ENCODE data around the gene C16orf92.

The C16orf92 gene

GRCh38 chr16:29989111-29989858 is 33.7 kb upstream of the C16orf92 start:
- DNase-seq: no peak

- DNase-seq: no peak
Measured at GRCh38 chr16:29990034-29990433, 33.0 kb upstream of the C16orf92 start.

DNA sequence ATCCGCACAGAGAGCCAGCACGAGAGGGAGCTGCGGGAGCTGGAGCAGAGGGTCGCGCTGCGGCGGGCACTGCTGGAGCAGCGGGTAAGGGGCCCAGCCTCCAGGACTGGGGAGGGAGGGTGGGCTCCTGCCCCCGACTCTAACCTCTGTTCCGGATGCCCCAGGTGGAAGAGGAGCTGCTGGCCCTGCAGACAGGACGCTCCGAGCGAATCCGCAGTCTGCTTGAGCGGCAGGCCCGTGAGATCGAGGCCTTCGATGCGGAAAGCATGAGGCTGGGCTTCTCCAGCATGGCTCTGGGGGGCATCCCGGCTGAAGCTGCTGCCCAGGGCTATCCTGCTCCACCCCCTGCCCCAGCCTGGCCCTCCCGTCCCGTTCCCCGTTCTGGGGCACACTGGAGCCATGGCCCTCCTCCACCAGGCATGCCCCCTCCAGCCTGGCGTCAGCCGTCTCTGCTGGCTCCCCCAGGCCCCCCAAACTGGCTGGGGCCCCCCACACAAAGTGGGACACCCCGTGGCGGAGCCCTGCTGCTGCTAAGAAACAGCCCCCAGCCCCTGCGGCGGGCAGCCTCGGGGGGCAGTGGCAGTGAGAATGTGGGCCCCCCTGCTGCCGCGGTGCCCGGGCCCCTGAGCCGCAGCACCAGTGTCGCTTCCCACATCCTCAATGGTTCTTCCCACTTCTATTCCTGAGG is 32.0 kb upstream of the C16orf92 start:
- no peak for DNase-seq

GRCh38 chr16:29991571-29991904 is 31.5 kb upstream of the C16orf92 start:
- no peak for DNase-seq

DNA sequence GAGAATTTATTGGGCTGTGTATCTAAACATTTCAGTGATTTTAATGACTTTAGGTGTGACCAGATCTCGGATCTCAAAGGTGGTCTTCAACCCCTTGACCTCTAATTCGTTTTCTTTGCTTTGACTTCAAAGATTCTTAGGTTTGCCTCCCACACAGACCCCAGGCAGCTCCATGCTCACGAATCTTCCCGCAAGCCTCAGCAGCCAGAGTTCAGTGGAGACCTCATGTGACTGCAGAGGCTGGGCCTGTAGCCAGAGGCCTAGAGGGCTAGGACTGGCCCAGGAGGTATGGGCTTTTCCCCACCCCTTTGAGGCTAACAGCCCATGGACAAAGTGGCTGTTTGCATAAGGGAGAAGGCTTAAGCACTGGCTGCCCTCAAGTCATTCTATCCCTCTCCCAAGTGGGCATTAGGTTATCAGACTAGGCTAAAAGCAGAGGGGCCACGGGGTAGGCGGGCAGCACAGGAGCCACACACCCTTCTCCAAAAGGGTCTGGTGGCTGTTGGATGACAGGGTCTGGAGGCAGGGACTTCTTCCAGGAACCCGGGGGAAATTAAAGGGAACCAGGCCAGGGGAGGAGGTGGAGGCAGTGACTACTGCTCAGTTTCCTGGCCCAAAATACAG is 30.5 kb upstream of the C16orf92 start:
- DNase-seq: no peak

DNA sequence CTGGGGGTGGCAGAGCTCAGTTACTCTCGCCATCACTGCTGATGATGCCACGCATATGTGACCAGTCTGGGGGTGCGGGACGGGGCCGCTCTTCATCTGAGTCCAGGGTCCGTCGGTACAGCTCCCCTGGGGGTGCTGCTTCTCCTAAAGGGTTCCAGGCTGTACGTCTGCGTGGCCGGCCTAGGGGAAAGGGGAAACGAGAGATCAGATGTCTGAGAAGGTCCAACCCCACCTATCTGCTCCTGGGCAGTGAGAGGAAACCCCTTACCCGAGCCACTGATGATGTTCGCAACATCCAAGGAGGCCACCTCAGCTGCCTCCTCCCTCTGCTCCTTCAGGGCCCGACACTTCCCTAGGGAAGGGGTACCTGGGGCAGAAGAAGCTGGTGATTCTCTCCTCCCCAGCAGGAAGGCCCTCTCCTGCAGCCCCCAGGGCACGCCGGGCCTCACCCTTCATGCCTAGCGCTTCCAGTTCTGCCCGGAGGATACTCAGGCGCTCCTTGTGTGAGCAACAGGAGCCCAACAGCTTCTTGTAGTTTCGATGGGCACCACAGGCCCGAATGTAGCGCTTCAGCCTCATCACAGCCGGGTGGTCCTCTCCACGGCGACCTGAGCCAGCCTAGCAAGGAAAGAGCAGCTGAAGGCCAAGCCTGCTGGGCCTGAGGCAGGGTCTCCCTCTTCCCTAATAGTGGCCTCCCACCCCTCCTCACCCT is 29.7 kb upstream of the C16orf92 start:
- no peak for DNase-seq

GRCh38 chr16:29993903-29994599 is 28.9 kb upstream of the C16orf92 start:
- no peak for DNase-seq

GRCh38 chr16:29994600-29995323 is 28.2 kb upstream of the C16orf92 start:
- DNase-seq: peak in 1 of 2 experiments; percentile 63

DNA sequence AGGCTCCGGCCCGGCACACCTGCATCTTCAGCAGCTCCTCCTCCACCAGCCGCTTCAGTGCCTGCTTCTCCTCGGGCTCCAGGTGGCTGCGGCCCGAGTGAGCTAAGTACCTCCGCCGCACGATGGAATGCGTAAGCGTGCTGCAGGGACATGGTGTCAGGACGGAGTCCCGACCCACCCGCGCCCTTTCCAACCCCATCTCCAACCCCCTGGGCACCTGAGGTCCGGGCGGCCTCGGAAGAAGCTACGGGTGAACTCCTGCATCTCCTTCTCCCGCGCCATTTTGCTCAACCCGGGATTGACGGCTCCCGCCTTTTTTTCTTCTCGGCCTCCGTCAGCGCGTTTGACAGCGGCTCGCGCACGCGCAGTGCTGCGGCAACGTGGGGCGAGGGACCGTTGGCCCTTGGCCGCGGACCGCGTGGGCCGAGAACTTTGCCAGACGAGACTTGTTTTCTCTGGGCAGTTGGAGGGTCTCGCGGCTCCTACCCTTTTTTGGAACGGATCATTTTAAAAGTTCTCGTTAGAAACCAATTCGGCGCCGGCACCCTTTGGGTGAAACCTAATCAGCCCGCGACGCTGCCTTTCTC is 27.6 kb upstream of the C16orf92 start, which contains the start of gene HIRIP3:
TSS of gene HIRIP3 (minus strand) at position 294 of the 587 bp plus-strand sequence. CDS start at position 282, 12 bp downstream.
- DNase-seq: peak; percentile 76

DNA sequence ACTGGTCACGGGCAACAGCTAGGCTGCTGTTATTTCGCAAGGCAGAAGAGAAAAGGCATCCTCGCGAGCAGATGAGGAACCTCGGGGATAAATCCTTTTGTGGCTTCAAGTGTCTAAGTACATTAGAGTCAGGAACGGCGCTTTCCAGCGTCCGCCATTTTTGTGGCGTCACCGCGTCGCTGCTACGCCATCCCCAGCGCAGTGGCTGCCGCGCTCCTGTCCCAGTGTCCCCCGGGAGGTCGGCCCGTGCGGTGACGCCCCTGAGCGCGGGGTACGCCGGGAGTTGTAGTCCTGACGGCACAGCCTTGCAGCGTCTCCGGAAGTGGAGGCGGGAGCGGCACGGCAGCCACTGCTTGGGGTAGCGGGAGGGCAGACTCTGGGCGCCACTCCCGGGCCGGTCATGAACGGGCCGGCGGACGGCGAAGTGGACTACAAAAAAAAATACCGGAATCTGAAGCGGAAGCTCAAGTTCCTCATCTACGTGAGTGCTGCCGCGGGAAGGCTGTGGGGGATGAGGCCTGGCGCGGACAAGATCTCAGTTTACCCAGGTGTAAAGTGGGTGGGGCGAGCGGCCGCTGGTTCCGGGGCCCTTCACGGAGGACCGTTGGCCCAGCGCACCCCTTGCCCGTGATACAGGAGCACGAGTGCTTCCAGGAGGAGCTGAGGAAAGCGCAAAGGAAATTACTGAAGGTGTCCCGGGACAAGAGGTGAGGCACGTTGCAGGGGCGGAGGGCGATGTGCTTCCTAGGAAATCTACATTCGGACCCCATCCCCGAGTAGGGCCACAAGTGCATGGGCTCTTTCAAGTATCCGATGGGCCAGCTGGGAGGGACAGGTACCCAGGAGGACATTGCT is 26.9 kb upstream of the C16orf92 start, which contains the start of gene INO80E:
TSS of gene INO80E (plus strand) at position 331 of the 855 bp plus-strand sequence. CDS start at position 401, 70 bp downstream.
- peak; percentile 99 for DNase-seq

DNA sequence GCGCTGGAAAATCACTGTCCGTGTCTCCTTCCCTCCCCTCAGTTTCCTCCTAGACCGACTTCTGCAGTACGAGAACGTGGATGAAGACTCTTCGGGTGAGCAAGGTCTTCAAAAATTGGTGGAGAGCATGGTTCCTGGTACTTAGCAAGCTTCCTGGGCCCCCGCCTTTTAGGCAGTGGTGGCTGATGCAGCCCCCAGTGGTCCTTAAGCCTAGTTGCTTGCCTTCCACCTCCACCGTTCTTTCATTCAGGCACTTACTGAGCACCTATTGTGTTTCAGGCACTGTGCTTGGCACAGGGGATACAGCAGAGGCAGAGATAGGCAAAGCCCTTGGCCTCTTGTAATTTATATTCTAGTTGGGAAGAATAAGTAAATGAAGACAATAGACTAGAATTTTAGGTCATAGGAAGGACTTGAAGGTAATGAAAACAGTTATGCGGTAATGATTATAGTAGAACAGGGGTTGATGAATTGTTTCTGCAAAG is 26.2 kb upstream of the C16orf92 start:
- DNase-seq: no peak

- DNase-seq: no peak
Measured at GRCh38 chr16:29999605-30000004, 23.4 kb upstream of the C16orf92 start.

GRCh38 chr16:30000735-30001631 is 22.0 kb upstream of the C16orf92 start:
- DNase-seq: no peak

GRCh38 chr16:30002614-30003346 is 20.2 kb upstream of the C16orf92 start:
- no peak for DNase-seq

DNA sequence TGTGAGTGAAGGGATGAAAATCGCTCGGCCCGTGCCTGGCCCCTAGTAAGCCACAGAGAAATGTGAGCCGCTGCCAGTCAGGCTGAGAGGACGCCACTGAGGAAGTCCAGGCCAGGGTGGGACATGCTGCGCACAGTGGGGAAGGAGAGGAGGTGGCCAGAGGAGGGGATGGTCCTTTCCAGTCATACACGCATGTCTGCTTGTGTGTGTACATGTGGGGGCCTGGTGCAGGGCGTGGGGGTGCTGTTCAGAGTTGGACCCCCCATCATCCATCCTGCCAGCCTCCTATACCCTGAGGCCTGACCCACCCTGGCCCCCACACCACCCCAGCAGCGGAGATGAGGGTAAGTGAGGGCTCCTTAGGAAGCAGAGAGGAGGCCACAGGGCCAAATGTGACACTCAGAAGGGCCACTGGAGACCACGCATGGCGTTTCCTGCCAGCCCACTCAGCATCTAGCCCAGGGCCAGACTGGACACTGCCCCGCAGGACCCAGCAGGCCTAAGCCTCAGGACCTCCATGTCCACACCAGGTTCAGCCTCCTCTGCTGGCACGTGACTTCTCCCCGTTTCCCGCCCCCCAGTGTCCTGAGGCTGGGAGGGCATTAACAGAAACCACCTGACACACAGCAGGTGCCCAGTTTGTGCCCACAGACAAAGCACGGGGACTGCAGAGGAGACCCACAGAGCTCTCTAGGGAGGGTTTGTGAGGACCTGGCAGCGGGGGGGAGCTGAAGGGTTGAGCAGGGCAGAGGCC is 19.2 kb upstream of the C16orf92 start:
- no peak for DNase-seq

DNA sequence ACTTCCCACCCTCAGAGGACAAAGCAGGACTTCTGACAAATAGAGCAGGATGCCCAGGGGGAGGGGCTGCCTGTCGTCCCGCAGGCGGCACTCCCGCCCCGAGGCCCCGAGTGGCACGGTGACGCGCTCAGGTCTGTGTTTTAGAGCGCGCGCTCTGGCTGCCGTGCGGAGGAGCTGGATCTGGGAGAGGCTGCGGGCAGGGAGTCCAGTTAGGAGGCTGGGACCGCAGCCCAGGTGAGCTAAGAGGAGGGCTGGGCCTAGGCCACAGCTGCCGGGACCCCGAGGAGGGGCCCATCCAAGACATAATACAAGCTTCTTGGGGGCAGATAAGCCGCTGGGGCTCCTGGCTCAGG is 18.6 kb upstream of the C16orf92 start:
- DNase-seq: no peak

- DNase-seq: no peak
Measured at GRCh38 chr16:30004811-30005242, 18.2 kb upstream of the C16orf92 start.
